ENCODE measurements around the gene NHSL1. TPM values are rescaled to one million over a fixed set of nuclear protein-coding genes. Genes with fewer than 3 reads are reported as not detected.

The NHSL1 gene
- total and polyA plus RNA-seq, 7 experiments from 2014 or later: 0.05 to 1.2 (median 0.47) TPM; not detected in 1

GRCh38 chr6:138540468-138540867, 41.2 kb upstream of the NHSL1 start:
- no peaks in the 10 kb centered on the region for H3K27me3 ChIP-seq (ENCODE audit: control insufficient read depth in 2 of 2, insufficient read depth in 2 of 2, low read length in 2 of 2)
- ChIA-PET POLR2A (no interaction called here), CTCF (no interaction called here)
- H3K27ac ChIP-seq (ENCODE audit: low read depth, low read length): no peak overlapping the region
- H3K36me3 ChIP-seq (ENCODE audit: control insufficient read depth in 2 of 3, insufficient read depth in 3 of 3, low read length in 3 of 3): no peaks in the 10 kb centered on the region
- intact Hi-C loops (cut with micrococcal nuclease): no loop called here
- no peak overlapping the region for H3K4me3 ChIP-seq (ENCODE audit: low read length)
- Mint-ChIP-seq H3K36me3 (no peaks in the 10 kb centered on the region), H3K27ac (no peak overlapping the region), H3K4me1 (no peaks in the 10 kb centered on the region), H3K27me3 (peaks cover 8 to 42% (median 15%) of the 10 kb centered on the region in 5 donors), H3K4me3 (no peak overlapping the region), H3K9me3 (no peaks in the 10 kb centered on the region)
- DNase-seq (no peak), ATAC-seq (no peak)
- H3K4me1 ChIP-seq (ENCODE audit: control insufficient read depth in 2 of 2, insufficient read depth in 2 of 2, low read length in 2 of 2): no peaks in the 10 kb centered on the region
- no peaks in the 10 kb centered on the region for H3K9me3 ChIP-seq (ENCODE audit: control insufficient read depth in 2 of 3, low read length in 3 of 3)

- H3K4me3 ChIP-seq (ENCODE audit: low read length): no peak overlapping the region
- POLR2A ChIA-PET: no interaction called here
Observed at GRCh38 chr6:138539876-138540275, 40.6 kb upstream of the NHSL1 start.

GRCh38 chr6:138538390-138539031, 39.2 kb upstream of the NHSL1 start:
- H3K36me3 Mint-ChIP-seq: no peaks in the 10 kb centered on the region
- no peak overlapping the region for H3K4me3 ChIP-seq (ENCODE audit: low read length)
- H3K4me3 Mint-ChIP-seq: no peak overlapping the region
- H3K27ac ChIP-seq (ENCODE audit: low read depth, low read length): no peak overlapping the region
- ChIA-PET CTCF (no interaction called here), POLR2A (no interaction called here)
- DNase-seq: no peak
- H3K36me3 ChIP-seq (ENCODE audit: control insufficient read depth in 2 of 3, insufficient read depth in 3 of 3, low read length in 3 of 3): no peaks in the 10 kb centered on the region
- H3K27me3 ChIP-seq (ENCODE audit: control insufficient read depth in 2 of 2, insufficient read depth in 2 of 2, low read length in 2 of 2): no peaks in the 10 kb centered on the region
- H3K9me3 ChIP-seq (ENCODE audit: control insufficient read depth in 2 of 3, low read length in 3 of 3): no peaks in the 10 kb centered on the region
- ATAC-seq: no peak
- no peaks in the 10 kb centered on the region for H3K4me1 Mint-ChIP-seq
- no peaks in the 10 kb centered on the region for H3K9me3 Mint-ChIP-seq
- intact Hi-C loops (cut with micrococcal nuclease): no loop called here
- peaks cover 7 to 41% (median 18%) of the 10 kb centered on the region in 5 donors for H3K27me3 Mint-ChIP-seq
- H3K4me1 ChIP-seq (ENCODE audit: control insufficient read depth in 2 of 2, insufficient read depth in 2 of 2, low read length in 2 of 2): no peaks in the 10 kb centered on the region
- no peak overlapping the region for H3K27ac Mint-ChIP-seq

More at GRCh38 chr6:138539876-138540275, 40.6 kb upstream of the NHSL1 start:
- DNase-seq (no peak), ATAC-seq (no peak)
- CTCF ChIA-PET: no interaction called here
- no peak overlapping the region for H3K27ac ChIP-seq (ENCODE audit: low read depth, low read length)
- no peaks in the 10 kb centered on the region for H3K4me1 ChIP-seq (ENCODE audit: control insufficient read depth in 2 of 2, insufficient read depth in 2 of 2, low read length in 2 of 2)
- intact Hi-C loops (cut with micrococcal nuclease): no loop called here
- H3K9me3 Mint-ChIP-seq: no peaks in the 10 kb centered on the region
- no peak overlapping the region for H3K27ac Mint-ChIP-seq
- no peaks in the 10 kb centered on the region for H3K9me3 ChIP-seq (ENCODE audit: control insufficient read depth in 2 of 3, low read length in 3 of 3)
- no peaks in the 10 kb centered on the region for H3K36me3 ChIP-seq (ENCODE audit: control insufficient read depth in 2 of 3, insufficient read depth in 3 of 3, low read length in 3 of 3)
- peaks cover 8 to 42% (median 15%) of the 10 kb centered on the region in 5 donors for H3K27me3 Mint-ChIP-seq
- H3K4me1 Mint-ChIP-seq: no peaks in the 10 kb centered on the region
- H3K36me3 Mint-ChIP-seq: no peaks in the 10 kb centered on the region
- H3K4me3 Mint-ChIP-seq: no peak overlapping the region
- H3K27me3 ChIP-seq (ENCODE audit: control insufficient read depth in 2 of 2, insufficient read depth in 2 of 2, low read length in 2 of 2): no peaks in the 10 kb centered on the region

GRCh38 chr6:138537106-138537505, 37.8 kb upstream of the NHSL1 start:
- intact Hi-C loops (cut with micrococcal nuclease): no loop called here
- H3K4me1 Mint-ChIP-seq: no peaks in the 10 kb centered on the region
- H3K27ac Mint-ChIP-seq: no peak overlapping the region
- H3K27me3 ChIP-seq (ENCODE audit: control insufficient read depth in 2 of 2, insufficient read depth in 2 of 2, low read length in 2 of 2): no peaks in the 10 kb centered on the region
- H3K27ac ChIP-seq (ENCODE audit: low read depth, low read length): no peak overlapping the region
- H3K36me3 Mint-ChIP-seq: no peaks in the 10 kb centered on the region
- no peak overlapping the region for H3K4me3 ChIP-seq (ENCODE audit: low read length)
- H3K4me3 Mint-ChIP-seq: no peak overlapping the region
- no peaks in the 10 kb centered on the region for H3K9me3 ChIP-seq (ENCODE audit: control insufficient read depth in 2 of 3, low read length in 3 of 3)
- ATAC-seq (no peak), DNase-seq (no peak)
- H3K36me3 ChIP-seq (ENCODE audit: control insufficient read depth in 2 of 3, insufficient read depth in 3 of 3, low read length in 3 of 3): no peaks in the 10 kb centered on the region
- CTCF ChIA-PET: no interaction called here
- POLR2A ChIA-PET: no interaction called here
- no peaks in the 10 kb centered on the region for H3K9me3 Mint-ChIP-seq
- no peaks in the 10 kb centered on the region for H3K4me1 ChIP-seq (ENCODE audit: control insufficient read depth in 2 of 2, insufficient read depth in 2 of 2, low read length in 2 of 2)
- peaks cover 13 to 42% (median 27%) of the 10 kb centered on the region in 5 donors for H3K27me3 Mint-ChIP-seq

GRCh38 chr6:138535728-138536455, 36.6 kb upstream of the NHSL1 start:
- no peaks in the 10 kb centered on the region for H3K36me3 ChIP-seq (ENCODE audit: control insufficient read depth in 2 of 3, insufficient read depth in 3 of 3, low read length in 3 of 3)
- Mint-ChIP-seq H3K9me3 (no peaks in the 10 kb centered on the region), H3K36me3 (no peaks in the 10 kb centered on the region), H3K4me3 (no peak overlapping the region), H3K27me3 (peaks cover 16 to 49% (median 30%) of the 10 kb centered on the region in 5 donors), H3K27ac (no peak overlapping the region), H3K4me1 (no peaks in the 10 kb centered on the region)
- no peaks in the 10 kb centered on the region for H3K9me3 ChIP-seq (ENCODE audit: control insufficient read depth in 2 of 3, low read length in 3 of 3)
- DNase-seq: no peak
- no peak overlapping the region for H3K4me3 ChIP-seq (ENCODE audit: low read length)
- no peak for ATAC-seq
- H3K27ac ChIP-seq (ENCODE audit: low read depth, low read length): no peak overlapping the region
- intact Hi-C loops (cut with micrococcal nuclease): no loop called here
- ChIA-PET POLR2A (interaction anchor here (0.6 kb wide), 1 partner anchor 473 kb away, joined by 3 read pairs; no protein-coding TSS in a partner anchor), CTCF (interaction anchor here (0.6 kb wide), 1 partner anchor 26 kb away, joined by 3 read pairs; no protein-coding TSS in a partner anchor)
- no peaks in the 10 kb centered on the region for H3K4me1 ChIP-seq (ENCODE audit: control insufficient read depth in 2 of 2, insufficient read depth in 2 of 2, low read length in 2 of 2)
- no peaks in the 10 kb centered on the region for H3K27me3 ChIP-seq (ENCODE audit: control insufficient read depth in 2 of 2, insufficient read depth in 2 of 2, low read length in 2 of 2)

GRCh38 chr6:138533667-138534066, 34.4 kb upstream of the NHSL1 start:
- no peaks in the 10 kb centered on the region for H3K9me3 Mint-ChIP-seq
- no peaks in the 10 kb centered on the region for H3K9me3 ChIP-seq (ENCODE audit: control insufficient read depth in 2 of 3, low read length in 3 of 3)
- no peaks in the 10 kb centered on the region for H3K36me3 Mint-ChIP-seq
- H3K27me3 Mint-ChIP-seq: peaks cover 18 to 56% (median 30%) of the 10 kb centered on the region in 5 donors
- CTCF ChIA-PET: no interaction called here
- H3K27ac Mint-ChIP-seq: no peak overlapping the region
- no peak overlapping the region for H3K4me3 ChIP-seq (ENCODE audit: low read length)
- H3K4me3 Mint-ChIP-seq: no peak overlapping the region
- no peaks in the 10 kb centered on the region for H3K4me1 ChIP-seq (ENCODE audit: control insufficient read depth in 2 of 2, insufficient read depth in 2 of 2, low read length in 2 of 2)
- POLR2A ChIA-PET: no interaction called here
- H3K36me3 ChIP-seq (ENCODE audit: control insufficient read depth in 2 of 3, insufficient read depth in 3 of 3, low read length in 3 of 3): no peaks in the 10 kb centered on the region
- H3K27ac ChIP-seq (ENCODE audit: low read depth, low read length): no peak overlapping the region
- ATAC-seq (no peak), DNase-seq (no peak)
- H3K27me3 ChIP-seq (ENCODE audit: control insufficient read depth in 2 of 2, insufficient read depth in 2 of 2, low read length in 2 of 2): no peaks in the 10 kb centered on the region
- intact Hi-C loops (cut with micrococcal nuclease): no loop called here
- H3K4me1 Mint-ChIP-seq: no peaks in the 10 kb centered on the region

GRCh38 chr6:138531387-138531786, 32.1 kb upstream of the NHSL1 start:
- Mint-ChIP-seq H3K9me3 (no peaks in the 10 kb centered on the region), H3K36me3 (no peaks in the 10 kb centered on the region), H3K27ac (no peak overlapping the region), H3K4me3 (no peak overlapping the region), H3K4me1 (no peaks in the 10 kb centered on the region), H3K27me3 (peaks cover 22 to 48% (median 26%) of the 10 kb centered on the region in 5 donors)
- Histone ChIP-seq H3K9me3 (ENCODE audit: control insufficient read depth in 2 of 3, low read length in 3 of 3) (no peaks in the 10 kb centered on the region), H3K27me3 (ENCODE audit: control insufficient read depth in 2 of 2, insufficient read depth in 2 of 2, low read length in 2 of 2) (no peaks in the 10 kb centered on the region), H3K4me3 (ENCODE audit: low read length) (no peak overlapping the region), H3K27ac (ENCODE audit: low read depth, low read length) (no peak overlapping the region), H3K36me3 (ENCODE audit: control insufficient read depth in 2 of 3, insufficient read depth in 3 of 3, low read length in 3 of 3) (no peaks in the 10 kb centered on the region), H3K4me1 (ENCODE audit: control insufficient read depth in 2 of 2, insufficient read depth in 2 of 2, low read length in 2 of 2) (no peaks in the 10 kb centered on the region)
- DNase-seq: no peak
- ChIA-PET POLR2A (no interaction called here), CTCF (no interaction called here)
- intact Hi-C loops (cut with micrococcal nuclease): no loop called here
- ATAC-seq: no peak
